ENCODE data around the gene KCNK13.

Gene KCNK13

GRCh38 chr14:90137807-90138206 is 76.0 kb downstream of the KCNK13 start:
- no peak for DNase-seq

- DNase-seq, result no peak
Observed at GRCh38 chr14:90139199-90139598, 77.4 kb downstream of the KCNK13 start.

GRCh38 chr14:90140298-90140955 is 78.6 kb downstream of the KCNK13 start:
- no peak for DNase-seq

- no peak for DNase-seq
Observed at GRCh38 chr14:90140956-90141316, 79.1 kb downstream of the KCNK13 start.

- DNase-seq, result no peak
Observed at GRCh38 chr14:90153429-90153828, 91.6 kb downstream of the KCNK13 start.

DNA sequence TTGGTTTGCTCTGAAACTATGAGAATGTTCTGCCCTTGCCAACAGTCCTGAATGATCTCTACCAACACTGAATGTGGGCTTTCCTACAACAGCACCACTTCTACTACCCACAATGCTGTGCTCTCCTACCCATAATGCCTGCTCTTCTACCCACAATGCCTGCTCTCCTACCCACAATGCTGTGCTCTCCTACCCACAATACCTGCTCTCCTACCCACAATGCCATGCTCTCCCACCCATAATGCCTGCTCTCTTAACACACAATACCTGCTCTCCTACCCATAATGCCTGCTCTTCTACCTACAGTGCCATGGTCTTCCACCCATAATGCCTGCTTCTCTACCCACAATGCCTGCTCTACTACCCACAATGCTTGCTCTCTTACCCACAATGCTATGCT is 92.3 kb downstream of the KCNK13 start:
- no peak for DNase-seq

GRCh38 chr14:90159146-90159545 is 97.4 kb downstream of the KCNK13 start:
- DNase-seq, result no peak

GRCh38 chr14:90159688-90160087 is 97.9 kb downstream of the KCNK13 start:
- DNase-seq, result no peak

DNA sequence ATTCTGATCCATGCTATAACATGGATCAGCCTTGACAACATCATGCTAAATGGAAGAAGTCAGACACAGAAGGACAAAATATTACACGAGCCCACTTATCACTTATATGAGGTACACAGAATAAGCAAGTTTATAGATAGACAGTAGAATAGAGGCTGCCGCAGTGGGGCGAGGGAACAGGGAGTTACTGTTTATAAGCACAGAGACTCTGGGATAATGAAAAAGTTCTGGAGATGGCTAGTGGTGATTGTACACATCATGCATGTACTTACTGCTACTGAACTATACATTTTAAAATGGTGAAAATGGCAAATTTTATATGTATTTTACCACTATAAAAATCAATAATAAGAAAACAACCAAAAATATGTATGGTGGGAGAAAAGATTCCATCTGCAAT is 99.3 kb downstream of the KCNK13 start:
- DNase-seq, result no peak

- no peak for DNase-seq
Observed at GRCh38 chr14:90168425-90169105, 106.8 kb downstream of the KCNK13 start.

DNA sequence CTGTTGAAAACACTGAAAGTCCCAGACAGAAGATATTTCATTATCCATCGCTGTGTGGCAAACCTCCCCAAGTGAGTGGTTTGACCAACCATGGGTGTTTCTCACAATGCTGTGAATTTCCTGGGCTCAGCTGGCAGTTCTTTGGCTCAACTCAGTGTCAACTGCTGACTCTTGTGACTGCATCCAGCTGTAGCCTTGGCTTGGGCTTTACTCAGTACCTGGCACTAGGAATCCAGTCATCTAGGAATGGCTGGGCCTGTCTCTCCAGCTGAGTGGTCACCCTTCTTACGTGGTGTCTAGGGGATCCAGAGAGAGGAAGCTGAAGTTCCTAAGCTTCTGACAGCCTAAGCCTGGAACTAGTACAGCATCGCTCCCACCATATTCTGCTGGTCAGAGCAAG is 113.8 kb downstream of the KCNK13 start:
- DNase-seq, result no peak

GRCh38 chr14:90177539-90178189 is 115.9 kb downstream of the KCNK13 start:
- DNase-seq, result peak; percentile 28

- DNase-seq, result no peak
Observed at GRCh38 chr14:90179357-90179756, 117.6 kb downstream of the KCNK13 start.

GRCh38 chr14:90179809-90180779 is 118.3 kb downstream of the KCNK13 start:
- DNase-seq, result no peak

- DNase-seq, result no peak
Observed at GRCh38 chr14:90184094-90184493, 122.3 kb downstream of the KCNK13 start.

- peak; percentile 23 for DNase-seq
Observed at GRCh38 chr14:90184571-90185266, 122.9 kb downstream of the KCNK13 start.

DNA sequence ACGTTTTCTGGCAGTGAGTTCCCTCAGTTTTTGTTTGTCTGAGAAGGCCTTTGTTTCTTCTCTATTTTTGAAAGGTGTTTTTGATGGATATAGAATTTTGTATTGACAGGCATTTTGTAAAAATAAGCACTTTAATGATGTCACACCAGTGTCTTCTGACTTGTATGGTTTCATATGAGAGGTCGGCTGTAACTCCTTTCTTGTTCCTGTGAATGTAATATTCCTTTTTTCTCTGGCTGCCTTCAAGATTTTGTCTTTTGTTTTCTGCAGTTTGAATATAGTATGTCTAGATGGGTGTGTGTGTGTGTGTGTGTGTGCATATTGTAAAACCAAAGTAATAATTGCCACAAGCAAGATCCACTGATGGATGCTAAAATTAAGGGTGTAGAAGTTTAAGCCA is 126.8 kb downstream of the KCNK13 start:
- no peak for DNase-seq

DNA sequence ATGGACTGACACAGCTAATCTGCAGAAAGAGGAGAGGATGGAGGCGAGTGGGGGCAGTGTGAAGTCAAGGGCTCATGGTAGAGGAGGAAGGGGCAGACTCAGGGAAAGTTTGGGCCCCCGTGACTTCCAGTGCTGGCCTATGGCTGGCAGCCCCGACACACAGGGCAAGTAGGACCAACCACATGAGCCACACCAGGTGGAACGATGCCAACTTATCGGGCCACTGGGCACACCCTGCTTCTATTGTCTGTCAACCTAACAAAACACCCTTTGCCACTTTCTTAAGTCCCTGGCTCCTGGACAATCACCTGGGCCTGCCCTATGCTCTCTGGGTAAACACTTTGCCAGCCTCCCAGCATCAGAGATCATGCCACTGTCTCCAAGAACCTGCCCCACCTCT is 129.4 kb downstream of the KCNK13 start:
- no peak for DNase-seq

DNA sequence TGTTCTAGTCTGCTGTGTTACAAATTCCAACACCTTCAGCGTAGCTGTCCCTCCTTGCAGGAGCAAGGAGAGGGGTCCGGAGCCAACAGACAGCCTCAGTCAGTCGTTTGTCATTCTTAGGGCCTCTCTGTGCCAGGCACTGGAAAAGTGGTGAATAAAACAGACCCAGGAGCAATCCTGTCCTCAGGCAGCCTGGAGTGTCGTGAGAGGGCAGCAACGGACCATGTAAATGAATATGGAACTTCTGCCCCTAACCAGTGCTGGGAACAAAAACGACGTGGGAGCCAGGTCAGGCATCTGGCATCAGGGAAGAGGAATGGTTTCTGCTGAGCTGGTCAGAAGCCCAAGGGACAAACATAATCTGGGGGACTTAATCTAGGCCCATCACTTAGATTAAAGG is 129.8 kb downstream of the KCNK13 start:
- DNase-seq, result no peak

DNA sequence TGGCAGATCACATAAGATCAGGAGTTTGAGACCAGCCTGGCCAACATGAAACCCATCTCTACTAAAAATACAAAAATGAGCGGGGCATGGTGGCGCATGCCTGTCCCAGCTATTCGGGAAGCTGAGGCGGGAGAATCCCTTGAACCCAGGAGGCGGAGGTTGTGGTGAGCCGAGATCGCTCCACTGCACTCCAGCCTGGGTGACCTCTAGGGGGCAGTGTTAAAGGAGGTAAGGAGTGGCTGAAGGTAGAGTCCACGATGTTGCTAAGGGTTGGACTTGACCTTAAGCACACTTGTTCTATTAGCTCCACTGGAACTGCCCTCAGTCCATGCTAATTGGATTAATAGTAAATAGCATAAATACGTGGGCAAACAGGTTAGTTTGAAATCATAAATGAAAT is 132.1 kb downstream of the KCNK13 start:
- DNase-seq, result no peak

GRCh38 chr14:90194706-90195105 is 132.9 kb downstream of the KCNK13 start:
- DNase-seq, result no peak

GRCh38 chr14:90198541-90199060 is 136.8 kb downstream of the KCNK13 start:
- DNase-seq, result no peak

Measured in NCI-H446 treated with DMSO at 0.1 percent for 48 hours (cell line).